K562 (cell line): Measurements from ENCODE around the gene MGAT4B. TPM values are rescaled to one million over a fixed set of nuclear protein-coding genes. Genes with fewer than 3 reads are reported as not detected.

Source experiments
- ADNP ChIP-seq: fragments of 200-800 bp; sonication (Bioruptor generic); IDR thresholded peaks from 2 replicates; pipeline ENCODE4 v1.6.1; 2016; ENCODE audit warnings: missing genetic modification characterization, missing compliant biosample characterization
- BRCA1 ChIP-seq, 2 experiments: fragments of 450-650 bp in 1 of 2; sonication (generic) in 1 of 2; formaldehyde crosslinking in 1 of 2; IDR thresholded peaks; 2 replicates each; pipeline versions ENCODE4 v1.5.0 to v1.6.1; 2017 to 2020; ENCODE audit warnings: mild to moderate bottlenecking in 1 of 2, missing genetic modification reagents in 1 of 2
- CC2D1A ChIP-seq: fragments of 450-650 bp; IDR thresholded peaks from 2 replicates; pipeline ENCODE4 v1.6.1; 2017; ENCODE audit warnings: mild to moderate bottlenecking
- CCAR2 ChIP-seq: fragments of 200-400 bp; formaldehyde crosslinking; IDR thresholded peaks from 2 replicates; pipeline ENCODE4 v1.6.1; 2017; ENCODE audit warnings: mild to moderate bottlenecking, low read depth, low read length
- DNMT1 ChIP-seq: fragments of 450-650 bp; IDR thresholded peaks from 2 replicates; pipeline ENCODE4 v1.6.1; 2016; ENCODE audit warnings: antibody characterized with exemption, mild to moderate bottlenecking
- ETV6 ChIP-seq, 3 experiments: fragments of 150-350 bp in 1 of 3; sonication (generic) in 1 of 3; formaldehyde crosslinking in 1 of 3; IDR thresholded peaks; 2 replicates each; pipeline versions ENCODE4 v1.6.1 to v1.8.0; 2014 to 2022; ENCODE audit warnings: borderline replicate concordance in 2 of 3, low read depth in 2 of 3, antibody characterized with exemption in 1 of 3, low read length in 1 of 3, mild to moderate bottlenecking in 1 of 3, missing genetic modification reagents in 1 of 3
- HIVEP1 ChIP-seq: fragments of 250-450 bp; sonication (Bioruptor Pico); IDR thresholded peaks from 2 replicates; pipeline ENCODE4 v1.4.0; 2020; ENCODE audit warnings: mild to moderate bottlenecking
- HMG20A ChIP-seq: fragments of 450-650 bp; formaldehyde crosslinking; conservative IDR thresholded peaks from 2 replicates; pipeline ENCODE4 v1.4.0; 2020; ENCODE audit warnings: mild to moderate bottlenecking, mixed read lengths
- MTA3 ChIP-seq: fragments of 450-650 bp; formaldehyde crosslinking; IDR thresholded peaks from 2 replicates; pipeline ENCODE4 v1.6.1; 2017; ENCODE audit warnings: mild to moderate bottlenecking, borderline replicate concordance
- MTF1 ChIP-seq: fragments of 250-450 bp; sonication (Bioruptor Pico); IDR thresholded peaks from 2 replicates; pipeline ENCODE4 v1.9.0; 2021; ENCODE audit warnings: moderate library complexity, mild to moderate bottlenecking, inconsistent platforms, borderline replicate concordance
- MYNN ChIP-seq, 2 experiments: sonication (generic); formaldehyde crosslinking in 1 of 2; IDR thresholded peaks; 2 replicates each; pipeline versions ENCODE4 v1.5.0 to v1.6.1; 2016 to 2020; ENCODE audit warnings: antibody characterized with exemption in 1 of 2, missing genetic modification reagents in 1 of 2
- NR4A1 ChIP-seq, 2 experiments: fragments of 250-450 bp in 1 of 2; fragments of 450-650 bp in 1 of 2; sonication (Bioruptor Pico) in 1 of 2; IDR thresholded peaks; 2 replicates each; pipeline versions ENCODE4 v1.4.0 to v1.6.1; 2016 to 2020; ENCODE audit warnings: mild to moderate bottlenecking in 2 of 2, missing compliant biosample characterization in 1 of 2, missing genetic modification characterization in 1 of 2, moderate library complexity in 1 of 2
- PHB ChIP-seq: fragments of 250-450 bp; sonication (Bioruptor Pico); IDR thresholded peaks from 2 replicates; pipeline ENCODE4 v1.5.0; 2021
- POU5F1 ChIP-seq: fragments of 150-350 bp; IDR thresholded peaks from 2 replicates; pipeline ENCODE4 v1.6.1; 2014; ENCODE audit warnings: borderline replicate concordance, low read length, low read depth, mild to moderate bottlenecking; ENCODE audit not compliant: partially characterized antibody
- PRMT5 ChIP-seq: sonication (generic); formaldehyde crosslinking; IDR thresholded peaks from 2 replicates; pipeline ENCODE4 v1.5.0; 2020; ENCODE audit warnings: missing genetic modification reagents
- RBM15 ChIP-seq: fragments of 200-400 bp; formaldehyde crosslinking; IDR thresholded peaks from 2 replicates; pipeline ENCODE4 v1.6.1; 2018; ENCODE audit warnings: mild to moderate bottlenecking, low read length, moderate library complexity; ENCODE audit not compliant: insufficient read depth
- SRF ChIP-seq, 2 experiments: fragments of 250-450, 450-650 bp in 1 of 2; sonication (Bioruptor Pico) in 1 of 2; sonication (generic) in 1 of 2; formaldehyde crosslinking; IDR thresholded peaks; 2 replicates each; pipeline versions ENCODE4 v1.5.0 to v1.5.1; 2020 to 2022; ENCODE audit warnings: mild to moderate bottlenecking in 1 of 2, missing genetic modification reagents in 1 of 2
- SRSF3 ChIP-seq: fragments of 200-400 bp; formaldehyde crosslinking; IDR thresholded peaks from 2 replicates; pipeline ENCODE4 v1.6.1; 2016; ENCODE audit warnings: mild to moderate bottlenecking, low read length, moderate library complexity; ENCODE audit not compliant: insufficient read depth
- U2AF1 ChIP-seq: fragments of 200-400 bp; formaldehyde crosslinking; optimal IDR thresholded peaks from 2 replicates; pipeline ENCODE3; 2017; ENCODE audit warnings: mild to moderate bottlenecking, low read depth, low read length, moderate library complexity
- ZNF174 ChIP-seq: fragments of 250-450 bp; sonication (Bioruptor Pico); IDR thresholded peaks from 2 replicates; pipeline ENCODE4 v1.4.0; 2020; ENCODE audit warnings: mild to moderate bottlenecking
- ZNF644 ChIP-seq: fragments of 200-800 bp; sonication (Bioruptor generic); IDR thresholded peaks from 2 replicates; pipeline ENCODE4 v1.6.1; 2016; ENCODE audit warnings: low read depth, missing genetic modification characterization, missing compliant biosample characterization
- polyA plus RNA-seq, 8 experiments: library from polyadenylated mRNA; depleted of rRNA in 4 of 8; stranded (reverse) in 5 of 8; unstranded in 3 of 8; fragments of >200 nt; fragmentation: Nextera tagmentation in 2 of 8; fragmentation: Illumina TruSeq in 1 of 8; extraction: Ambion mirVana in 2 of 8; extraction: Trizol in 1 of 8; gene quantifications; 2 replicates each; pipeline versions ENCODE4 v1.2.1 to v1.2.3, GENCODE V29; 2011 to 2014; ENCODE audit warnings: inconsistent platforms in 1 of 8, missing spikeins in 1 of 8
- total RNA-seq, 7 experiments: library from RNA; depleted of rRNA in 6 of 7; stranded (reverse); fragments of >200 nt in 6 of 7; fragmentation: Illumina TruSeq in 2 of 7; extraction: Trizol in 2 of 7; gene quantifications; 2 replicates each; pipeline versions ENCODE4 v1.2.1 to v1.2.3, GENCODE V29; 2011 to 2021; ENCODE audit warnings: low replicate concordance in 1 of 7
- TF ChIP-seq, protein P1 (sequence below): sonication (generic); formaldehyde crosslinking; IDR thresholded peaks from 2 replicates; pipeline ENCODE4 v1.8.0; 2022; ENCODE audit warnings: mild to moderate bottlenecking, missing genetic modification reagents
- TF ChIP-seq, protein P2 (sequence below), 3 experiments: IDR thresholded peaks in 2 of 3; conservative IDR thresholded peaks in 1 of 3; 2 replicates each; pipeline ENCODE4 v1.5.1; 2011 to 2012; ENCODE audit warnings: low read length in 3 of 3, mild to moderate bottlenecking in 3 of 3, control low read depth in 2 of 3, improper control_type of control experiment in 1 of 3, inconsistent platforms in 1 of 3, low read depth in 1 of 3, mixed read lengths in 1 of 3, moderate library complexity in 1 of 3; ENCODE audit not compliant: insufficient read depth in 2 of 3

Gene MGAT4B
- total and polyA plus RNA-seq, 9 of the 15 experiments (the other 6 are each of a cell fraction or from before 2014, with no cell fraction given): 0.34 to 133 (median 75.4) TPM

DNA sequence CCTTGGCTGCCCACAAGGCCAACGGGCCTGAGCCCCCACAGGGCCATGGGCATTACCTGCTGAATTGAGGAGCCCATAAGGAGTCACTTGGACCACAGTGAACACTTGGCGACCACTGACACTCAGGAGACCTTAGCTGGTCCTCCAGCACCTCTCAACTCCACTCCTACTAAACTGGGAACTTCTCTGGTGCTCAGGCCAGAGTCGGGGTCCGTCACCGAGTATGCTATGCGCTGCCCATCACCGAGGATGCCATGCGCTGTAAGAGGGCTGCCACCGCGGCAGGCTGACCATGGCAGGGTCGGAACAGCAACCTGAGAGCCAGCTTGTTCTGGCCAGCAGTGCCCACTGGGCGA lies 13.4 kb upstream of the MGAT4B start (continued):
- no peak for TF ChIP-seq ETV6 (IDR thresholded peaks at IDR 0.05; ENCODE audit: borderline replicate concordance in 1 of 2, low read depth in 2 of 2, low read length in 1 of 2)
- no peak for TF ChIP-seq ETV6 (CRISPR knock-in tag; IDR thresholded peaks at IDR 0.05; ENCODE audit: borderline replicate concordance)
- no peak for TF ChIP-seq DNMT1
- TF ChIP-seq SRF (CRISPR knock-in tag; IDR thresholded peaks at IDR 0.05): no peak
- TF ChIP-seq HMG20A (CRISPR knock-in tag): no peak
- no peak for TF ChIP-seq PHB (CRISPR knock-in tag)
- TF ChIP-seq POU5F1: no peak
- TF ChIP-seq ADNP (tag): no peak
- no peak for TF ChIP-seq MYNN (IDR thresholded peaks at IDR 0.05)
- TF ChIP-seq MYNN (CRISPR knock-in tag; IDR thresholded peaks at IDR 0.05): no peak
- no peak for TF ChIP-seq RBM15
- TF ChIP-seq MTF1 (CRISPR knock-in tag): peak; percentile 80; the same call in 1 of the 2 replicates
- no peak for TF ChIP-seq NR4A1 (CRISPR knock-in tag; IDR thresholded peaks at IDR 0.05)
- peak; percentile 29; the same call in 1 of the 2 replicates for TF ChIP-seq NR4A1 (tag; IDR thresholded peaks at IDR 0.05)
- TF ChIP-seq SRSF3: 0 out of 2 replicates have a peak, but pooled peaks have one; percentile 15
- TF ChIP-seq MTA3: no peak
- TF ChIP-seq CC2D1A: no peak
- no peak for TF ChIP-seq ZNF644 (tag)
- TF ChIP-seq BRCA1 (IDR thresholded peaks at IDR 0.05): no peak
- TF ChIP-seq BRCA1 (CRISPR knock-in tag; IDR thresholded peaks at IDR 0.05): no peak
- TF ChIP-seq CCAR2: no peak
- TF ChIP-seq, protein P1, sequence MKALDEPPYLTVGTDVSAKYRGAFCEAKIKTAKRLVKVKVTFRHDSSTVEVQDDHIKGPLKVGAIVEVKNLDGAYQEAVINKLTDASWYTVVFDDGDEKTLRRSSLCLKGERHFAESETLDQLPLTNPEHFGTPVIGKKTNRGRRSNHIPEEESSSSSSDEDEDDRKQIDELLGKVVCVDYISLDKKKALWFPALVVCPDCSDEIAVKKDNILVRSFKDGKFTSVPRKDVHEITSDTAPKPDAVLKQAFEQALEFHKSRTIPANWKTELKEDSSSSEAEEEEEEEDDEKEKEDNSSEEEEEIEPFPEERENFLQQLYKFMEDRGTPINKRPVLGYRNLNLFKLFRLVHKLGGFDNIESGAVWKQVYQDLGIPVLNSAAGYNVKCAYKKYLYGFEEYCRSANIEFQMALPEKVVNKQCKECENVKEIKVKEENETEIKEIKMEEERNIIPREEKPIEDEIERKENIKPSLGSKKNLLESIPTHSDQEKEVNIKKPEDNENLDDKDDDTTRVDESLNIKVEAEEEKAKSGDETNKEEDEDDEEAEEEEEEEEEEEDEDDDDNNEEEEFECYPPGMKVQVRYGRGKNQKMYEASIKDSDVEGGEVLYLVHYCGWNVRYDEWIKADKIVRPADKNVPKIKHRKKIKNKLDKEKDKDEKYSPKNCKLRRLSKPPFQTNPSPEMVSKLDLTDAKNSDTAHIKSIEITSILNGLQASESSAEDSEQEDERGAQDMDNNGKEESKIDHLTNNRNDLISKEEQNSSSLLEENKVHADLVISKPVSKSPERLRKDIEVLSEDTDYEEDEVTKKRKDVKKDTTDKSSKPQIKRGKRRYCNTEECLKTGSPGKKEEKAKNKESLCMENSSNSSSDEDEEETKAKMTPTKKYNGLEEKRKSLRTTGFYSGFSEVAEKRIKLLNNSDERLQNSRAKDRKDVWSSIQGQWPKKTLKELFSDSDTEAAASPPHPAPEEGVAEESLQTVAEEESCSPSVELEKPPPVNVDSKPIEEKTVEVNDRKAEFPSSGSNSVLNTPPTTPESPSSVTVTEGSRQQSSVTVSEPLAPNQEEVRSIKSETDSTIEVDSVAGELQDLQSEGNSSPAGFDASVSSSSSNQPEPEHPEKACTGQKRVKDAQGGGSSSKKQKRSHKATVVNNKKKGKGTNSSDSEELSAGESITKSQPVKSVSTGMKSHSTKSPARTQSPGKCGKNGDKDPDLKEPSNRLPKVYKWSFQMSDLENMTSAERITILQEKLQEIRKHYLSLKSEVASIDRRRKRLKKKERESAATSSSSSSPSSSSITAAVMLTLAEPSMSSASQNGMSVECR (CRISPR knock-in tag): no peak
- no peak for TF ChIP-seq ZNF174
- no peak for TF ChIP-seq PRMT5 (CRISPR knock-in tag)
- TF ChIP-seq, protein P2, sequence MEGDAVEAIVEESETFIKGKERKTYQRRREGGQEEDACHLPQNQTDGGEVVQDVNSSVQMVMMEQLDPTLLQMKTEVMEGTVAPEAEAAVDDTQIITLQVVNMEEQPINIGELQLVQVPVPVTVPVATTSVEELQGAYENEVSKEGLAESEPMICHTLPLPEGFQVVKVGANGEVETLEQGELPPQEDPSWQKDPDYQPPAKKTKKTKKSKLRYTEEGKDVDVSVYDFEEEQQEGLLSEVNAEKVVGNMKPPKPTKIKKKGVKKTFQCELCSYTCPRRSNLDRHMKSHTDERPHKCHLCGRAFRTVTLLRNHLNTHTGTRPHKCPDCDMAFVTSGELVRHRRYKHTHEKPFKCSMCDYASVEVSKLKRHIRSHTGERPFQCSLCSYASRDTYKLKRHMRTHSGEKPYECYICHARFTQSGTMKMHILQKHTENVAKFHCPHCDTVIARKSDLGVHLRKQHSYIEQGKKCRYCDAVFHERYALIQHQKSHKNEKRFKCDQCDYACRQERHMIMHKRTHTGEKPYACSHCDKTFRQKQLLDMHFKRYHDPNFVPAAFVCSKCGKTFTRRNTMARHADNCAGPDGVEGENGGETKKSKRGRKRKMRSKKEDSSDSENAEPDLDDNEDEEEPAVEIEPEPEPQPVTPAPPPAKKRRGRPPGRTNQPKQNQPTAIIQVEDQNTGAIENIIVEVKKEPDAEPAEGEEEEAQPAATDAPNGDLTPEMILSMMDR (IDR thresholded peaks at IDR 0.05 in 2 of 3, conservative IDR thresholded peaks at IDR 0.05 in 1 of 3; ENCODE audit: insufficient read depth in 2 of 3, low read depth in 1 of 3, low read length in 3 of 3): no peak
- TF ChIP-seq HIVEP1 (CRISPR knock-in tag): no peak
- TF ChIP-seq U2AF1: no peak
